GM12878 (cell line): ENCODE data around the gene SMARCB1. TPM values are rescaled to one million over a fixed set of nuclear protein-coding genes. Genes with fewer than 3 reads are reported as not detected.

Experiments used
- ATAC-seq: fragments of 200-7000 bp; cut with Tn5 transposase; 3 replicates; pipeline ENCODE4 v1.9.1; 2020; ENCODE audit warnings: mild to moderate bottlenecking, moderate library complexity
- BruUV-seq: library from RNA; stranded (reverse); fragments of 400-500 nt; replicated peaks from 2 replicates; lab custom pipeline; 2021; lab: Mats Ljungman, UMichigan
- CTCF ChIA-PET: fragments of 300-600 bp; sonication (Branson Sonifier 250); formaldehyde crosslinking; extraction: SDS; loops from one replicate; lab custom pipeline; 2021; ENCODE audit warnings: inconsistent platforms; lab: Yijun Ruan, JAX
- POLR2A ChIA-PET: fragments of 350-600 bp; formaldehyde crosslinking; extraction: SDS; loops from one replicate; lab custom pipeline; 2021; ENCODE audit warnings: inconsistent platforms; lab: Charles Lee
- RAD21 ChIA-PET: fragments of 300-600 bp; sonication (Branson Sonifier 250); formaldehyde crosslinking; loops from one replicate; lab custom pipeline; 2023; ENCODE audit warnings: antibody characterized with exemption; ENCODE audit not compliant: unreplicated experiment; lab: Charles Lee
- SMC1A ChIA-PET: fragments of 300-600 bp; sonication (Branson Sonifier 250); formaldehyde crosslinking; loops from one replicate; lab custom pipeline; 2023; ENCODE audit not compliant: unreplicated experiment, uncharacterized antibody; lab: Charles Lee
- DNase-seq: peaks from one replicate; pipeline ENCODE4 v3.0.0-alpha.2; 2011; ENCODE audit warnings: low read depth, low spot score
- FAIRE-seq: peaks from 3 replicates; lab custom pipeline; 2011; peaks lifted over from hg19 to GRCh38; lab: Jason Lieb, UNC
- H2AFZ ChIP-seq: 2 replicates; pipeline ENCODE4 v1.6.0; 2011; ENCODE audit warnings: low read depth, low read length, control low read depth; ENCODE audit not compliant: control insufficient read depth
- H3K27ac ChIP-seq: 2 replicates; pipeline ENCODE4 v1.5.1; 2011; ENCODE audit warnings: control low read depth; ENCODE audit not compliant: control insufficient read depth, insufficient read depth
- H3K27me3 ChIP-seq, 2 experiments: replicated peaks in 1 of 2; 2 replicates each; pipeline versions ENCODE4 v1.6.0 to v1.6.1; 2011; ENCODE audit warnings: low read length in 1 of 2; ENCODE audit not compliant: control insufficient read depth in 2 of 2, insufficient read depth in 2 of 2
- H3K36me3 ChIP-seq, 2 experiments: 2 replicates each; pipeline ENCODE4 v1.5.1; 2011; ENCODE audit warnings: low read length in 1 of 2; ENCODE audit not compliant: control insufficient read depth in 2 of 2, insufficient read depth in 2 of 2
- H3K4me1 ChIP-seq: 2 replicates; pipeline ENCODE4 v1.6.1; 2011; ENCODE audit warnings: mild to moderate bottlenecking, low read length, moderate library complexity, mixed read lengths; ENCODE audit not compliant: control insufficient read depth, insufficient read depth
- H3K4me2 ChIP-seq: 2 replicates; pipeline ENCODE4 v1.6.0; 2011; ENCODE audit warnings: control low read depth; ENCODE audit not compliant: control insufficient read depth, insufficient read depth
- H3K4me3 ChIP-seq: fragments of 200-600 bp; sonication (generic); 2 replicates; pipeline ENCODE4 v1.5.1; 2016
- H3K79me2 ChIP-seq: 2 replicates; pipeline ENCODE4 v1.6.0; 2011; ENCODE audit warnings: low read length; ENCODE audit not compliant: control insufficient read depth, insufficient read depth
- H3K9ac ChIP-seq: 2 replicates; pipeline ENCODE4 v1.8.0; 2011; ENCODE audit warnings: low read length, control low read depth, mixed read lengths; ENCODE audit not compliant: control insufficient read depth, insufficient read depth
- H3K9me3 ChIP-seq: replicated peaks from 3 replicates; pipeline ENCODE4 v1.5.1; 2011; ENCODE audit warnings: mild to moderate bottlenecking, low read length; ENCODE audit not compliant: control insufficient read depth, insufficient read depth
- H4K20me1 ChIP-seq: 2 replicates; pipeline ENCODE4 v1.6.0; 2011; ENCODE audit not compliant: control insufficient read depth, insufficient read depth
- ASH2L ChIP-seq: fragments of 300-600, 200-600 bp; sonication (generic); IDR thresholded peaks from 2 replicates; pipeline ENCODE4 v1.6.1; 2017; ENCODE audit warnings: low read depth, mild to moderate bottlenecking, borderline replicate concordance
- BCLAF1 ChIP-seq: fragments of 450-650 bp; IDR thresholded peaks from 2 replicates; pipeline ENCODE4 v1.6.1; 2017; ENCODE audit warnings: antibody characterized with exemption, mild to moderate bottlenecking, moderate library complexity
- CREM ChIP-seq: IDR thresholded peaks from 2 replicates; pipeline ENCODE4 v1.6.1; 2014; ENCODE audit warnings: antibody characterized with exemption, low read depth
- RUNX3 ChIP-seq: IDR thresholded peaks from 2 replicates; pipeline ENCODE4 v1.6.1; 2012; ENCODE audit warnings: low read length, inconsistent platforms
- WGBS: methylation state at CpG from one replicate; pipeline ENCODE4 v1.1.6; 2016; ENCODE audit warnings: low lambda C conversion rate; ENCODE audit not compliant: insufficient replicate concordance, insufficient coverage; ENCODE audit errors: missing lambda C conversion rate; 5-methylcytosine and 5-hydroxymethylcytosine counted together
- in situ Hi-C: fragments of 300-500 bp; cut with MboI; formaldehyde crosslinking; loops from 9 replicates; pipeline ENCODE4 v1.14.3; 2018; ENCODE audit warnings: mixed read lengths
- intact Hi-C: fragments of 100-400 bp; cut with micrococcal nuclease; formaldehyde crosslinking; loops from one replicate; pipeline ENCODE4 v1.14.2; 2022; ENCODE audit not compliant: unreplicated experiment
- polyA plus RNA-seq, 11 experiments: library from polyadenylated mRNA; depleted of rRNA in 4 of 11; unstranded in 6 of 11; stranded (reverse) in 5 of 11; fragments of >200 nt; fragmentation: Nextera tagmentation in 4 of 11; fragmentation: Illumina TruSeq in 1 of 11; extraction: Ambion mirVana in 4 of 11; extraction: Trizol in 1 of 11; gene quantifications; 1 replicate in 1 of 11; 2 replicates in 10 of 11; pipeline versions ENCODE4 v1.2.1 to v1.2.3, GENCODE V29; 2011 to 2016; ENCODE audit warnings: inconsistent platforms in 2 of 11, missing spikeins in 2 of 11, low read depth in 1 of 11
- total RNA-seq, 4 experiments: library from RNA; depleted of rRNA in 3 of 4; stranded (reverse); fragments of >200 nt in 3 of 4; fragmentation: Illumina TruSeq in 1 of 4; extraction: Trizol in 1 of 4; gene quantifications; 2 replicates each; pipeline versions ENCODE4 v1.2.1 to v1.2.3, GENCODE V29; 2013 to 2021
- TF ChIP-seq, protein P1 (sequence below): IDR thresholded peaks from 2 replicates; pipeline ENCODE4 v1.6.1; 2012; ENCODE audit warnings: low read depth, low read length, improper control_type of control experiment

SMARCB1 gene
- total and polyA plus RNA-seq, 10 of the 15 experiments (the other 5 are each of a cell fraction or from before 2014, with no cell fraction given) = 9.1 to 215 (median 183) TPM

DNA sequence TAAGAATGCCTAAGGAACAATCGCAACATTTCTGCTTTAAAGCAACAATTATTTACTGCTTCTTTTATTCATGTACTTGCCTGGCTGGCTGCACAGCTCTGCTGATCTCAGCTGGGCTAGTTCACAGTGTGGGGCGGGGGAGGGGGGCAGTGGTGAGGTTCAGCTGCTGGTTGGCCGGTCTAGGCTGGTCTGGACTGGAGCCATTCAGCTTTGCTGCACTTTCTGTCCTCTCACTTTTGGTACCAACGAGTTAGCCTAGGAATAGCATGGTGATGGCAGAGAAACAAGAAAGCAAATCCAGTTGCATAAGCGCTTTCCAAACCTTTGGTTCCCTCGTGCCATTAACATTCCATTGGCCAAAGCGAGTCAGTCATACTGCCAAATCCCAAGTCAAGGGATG is 91.5 kb downstream of the SMARCB1 start (continued):
- TF ChIP-seq, protein P1, sequence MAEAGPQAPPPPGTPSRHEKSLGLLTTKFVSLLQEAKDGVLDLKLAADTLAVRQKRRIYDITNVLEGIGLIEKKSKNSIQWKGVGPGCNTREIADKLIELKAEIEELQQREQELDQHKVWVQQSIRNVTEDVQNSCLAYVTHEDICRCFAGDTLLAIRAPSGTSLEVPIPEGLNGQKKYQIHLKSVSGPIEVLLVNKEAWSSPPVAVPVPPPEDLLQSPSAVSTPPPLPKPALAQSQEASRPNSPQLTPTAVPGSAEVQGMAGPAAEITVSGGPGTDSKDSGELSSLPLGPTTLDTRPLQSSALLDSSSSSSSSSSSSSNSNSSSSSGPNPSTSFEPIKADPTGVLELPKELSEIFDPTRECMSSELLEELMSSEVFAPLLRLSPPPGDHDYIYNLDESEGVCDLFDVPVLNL = no peak
- no peak for TF ChIP-seq BCLAF1

GRCh38 chr22:23882370-23882769 is 95.6 kb downstream of the SMARCB1 start:
- no peak for DNase-seq
- H3K27ac ChIP-seq = no peak overlapping the region
- H2AFZ ChIP-seq = no peak overlapping the region
- H3K9ac ChIP-seq = no peak overlapping the region
- no peak overlapping the region for H3K4me2 ChIP-seq
- no peak overlapping the region for H3K4me3 ChIP-seq
- in situ Hi-C loops (no loop called here), intact Hi-C loops (no loop called here)
- 68% methylated on average over 9 of the region's 20 CpGs for WGBS
- CTCF ChIA-PET = no interaction called here
- no peak for TF ChIP-seq ASH2L
- no peak for TF ChIP-seq CREM
- no peak for TF ChIP-seq RUNX3
- H3K4me1 ChIP-seq = no peaks in the 10 kb centered on the region
- no peak for FAIRE-seq
- no peaks in the 10 kb centered on the region for H3K9me3 ChIP-seq
- H3K27me3 ChIP-seq = no peaks in the 10 kb centered on the region
- no peaks in the 10 kb centered on the region for H3K79me2 ChIP-seq
- SMC1A ChIA-PET = no interaction called here
- H3K36me3 ChIP-seq = no peaks in the 10 kb centered on the region; a peak in 2 of 4 replicates
- no peak for ATAC-seq
- POLR2A ChIA-PET = no interaction called here
- BruUV-seq = no TSS peak
- H4K20me1 ChIP-seq = no peaks in the 10 kb centered on the region
- RAD21 ChIA-PET = no interaction called here
